H1 (cell line): Measurements from ENCODE around the gene C16orf95. TPM values are rescaled to one million over a fixed set of nuclear protein-coding genes. Genes with fewer than 3 reads are reported as not detected.

Experiments
- CTCF ChIA-PET: fragments of 300-600 bp; sonication (Branson Sonifier 250); formaldehyde crosslinking; loops from one replicate; lab custom pipeline; 2021; ENCODE audit not compliant: partially characterized antibody; lab: Charles Lee
- POLR2A ChIA-PET: fragments of 300-600 bp; sonication (Branson Sonifier 250); formaldehyde crosslinking; loops from one replicate; lab custom pipeline; 2021; ENCODE audit warnings: inconsistent platforms; ENCODE audit not compliant: partially characterized antibody; lab: Charles Lee
- DNase-seq, 2 experiments: peaks; one replicate each; pipeline versions ENCODE4 v3.0.0 to v3.0.0-alpha.2; 2010 to 2022; ENCODE audit warnings: low spot score in 2 of 2, low read depth in 1 of 2, mixed read lengths in 1 of 2
- FAIRE-seq: peaks from 2 replicates; lab custom pipeline; 2011; peaks lifted over from hg19 to GRCh38; lab: Jason Lieb, UNC
- H2AFZ ChIP-seq: 2 replicates; pipeline ENCODE4 v1.8.1; 2012; ENCODE audit warnings: low read length, inconsistent platforms
- H2AK5ac ChIP-seq: 2 replicates; pipeline ENCODE4 v1.6.1; 2013; ENCODE audit warnings: low read depth, low read length
- H2BK120ac ChIP-seq: replicated peaks from 2 replicates; pipeline ENCODE3; 2013; ENCODE audit warnings: low read depth, low read length, inconsistent platforms
- H2BK12ac ChIP-seq: 2 replicates; pipeline ENCODE4 v1.6.1; 2013; ENCODE audit warnings: low read depth, low read length
- H2BK15ac ChIP-seq: 2 replicates; pipeline ENCODE4 v1.6.1; 2013; ENCODE audit warnings: low read length
- H2BK20ac ChIP-seq: 2 replicates; pipeline ENCODE4 v1.6.1; 2013; ENCODE audit warnings: low read length
- H2BK5ac ChIP-seq: 2 replicates; pipeline ENCODE4 v1.6.1; 2013; ENCODE audit warnings: low read depth, low read length
- H3K14ac ChIP-seq: 2 replicates; pipeline ENCODE4 v1.6.1; 2013; ENCODE audit warnings: inconsistent platforms; ENCODE audit not compliant: insufficient read length
- H3K18ac ChIP-seq: 2 replicates; pipeline ENCODE4 v1.6.1; 2013; ENCODE audit warnings: low read length; ENCODE audit errors: extremely low read depth
- H3K23ac ChIP-seq: 2 replicates; pipeline ENCODE4 v1.6.1; 2013; ENCODE audit warnings: inconsistent platforms; ENCODE audit not compliant: insufficient read length
- H3K23me2 ChIP-seq: 2 replicates; pipeline ENCODE4 v1.6.1; 2013; ENCODE audit warnings: low read depth, low read length
- H3K27ac ChIP-seq: 2 replicates; pipeline ENCODE4 v1.6.1; 2011; ENCODE audit warnings: low read depth, low read length, inconsistent platforms
- H3K27me3 ChIP-seq, 4 experiments: replicated peaks in 1 of 4; 1 replicate in 1 of 4; 2 replicates in 3 of 4; pipeline versions ENCODE4 v1.6.1 to v1.8.1; 2011 to 2013; ENCODE audit warnings: low read length in 3 of 4, mild to moderate bottlenecking in 3 of 4, inconsistent platforms in 2 of 4, mixed read lengths in 2 of 4, moderate library complexity in 1 of 4; ENCODE audit not compliant: control insufficient read depth in 3 of 4, insufficient read depth in 3 of 4; ENCODE audit errors: extremely low read depth in 1 of 4
- H3K36me3 ChIP-seq, 4 experiments: 2 replicates each; pipeline versions ENCODE4 v1.6.1 to v1.8.1; 2011 to 2013; ENCODE audit warnings: mild to moderate bottlenecking in 4 of 4, low read length in 3 of 4, moderate library complexity in 2 of 4, control low read depth in 1 of 4, inconsistent platforms in 1 of 4; ENCODE audit not compliant: insufficient read depth in 4 of 4, control insufficient read depth in 2 of 4
- H3K4ac ChIP-seq: replicated peaks from 2 replicates; pipeline ENCODE3; 2013; ENCODE audit warnings: low read length, low read depth, mixed read lengths, inconsistent platforms; ENCODE audit not compliant: insufficient read length
- H3K4me1 ChIP-seq, 4 experiments: replicated peaks in 1 of 4; 1 replicate in 1 of 4; 2 replicates in 3 of 4; pipeline versions ENCODE4 v1.6.1 to v1.8.1; 2011 to 2013; ENCODE audit warnings: low read length in 3 of 4, inconsistent platforms in 2 of 4, mixed read lengths in 1 of 4; ENCODE audit not compliant: insufficient read depth in 4 of 4, control insufficient read depth in 3 of 4
- H3K4me2 ChIP-seq, 2 experiments: 2 replicates each; pipeline versions ENCODE4 v1.6.1 to v1.8.1; 2011 to 2013; ENCODE audit warnings: low read depth in 2 of 2, low read length in 2 of 2, control low read depth in 1 of 2, inconsistent platforms in 1 of 2, mild to moderate bottlenecking in 1 of 2; ENCODE audit not compliant: insufficient read depth in 1 of 2
- H3K4me3 ChIP-seq, 4 experiments: fragments of 200-600, 300-600 bp in 1 of 4; sonication (generic), shearing (Covaris generic), sonication (Bioruptor Twin) in 1 of 4; 2 replicates each; pipeline versions ENCODE4 v1.5.1 to v1.8.1; 2011 to 2016; ENCODE audit warnings: low read length in 4 of 4, low read depth in 3 of 4, control low read depth in 2 of 4, inconsistent platforms in 2 of 4, mild to moderate bottlenecking in 2 of 4, mixed read lengths in 1 of 4, moderate library complexity in 1 of 4; ENCODE audit not compliant: insufficient read depth in 2 of 4; ENCODE audit errors: extremely low read depth in 1 of 4
- H3K56ac ChIP-seq: replicated peaks from 2 replicates; pipeline ENCODE3; 2013; ENCODE audit warnings: low read depth, mild to moderate bottlenecking, mixed read lengths, low read length, inconsistent platforms; ENCODE audit not compliant: insufficient read length
- H3K79me1 ChIP-seq: 2 replicates; pipeline ENCODE4 v1.6.1; 2013; ENCODE audit warnings: low read depth, low read length, control low read depth
- H3K79me2 ChIP-seq, 2 experiments: 2 replicates each; pipeline versions ENCODE4 v1.6.1 to v1.8.1; 2012 to 2013; ENCODE audit warnings: low read length in 2 of 2, mild to moderate bottlenecking in 2 of 2, inconsistent platforms in 1 of 2; ENCODE audit not compliant: insufficient read depth in 2 of 2, control insufficient read depth in 1 of 2
- H3K9ac ChIP-seq, 4 experiments: replicated peaks in 1 of 4; 1 replicate in 1 of 4; 2 replicates in 3 of 4; pipeline versions ENCODE4 v1.6.1 to v1.8.1; 2011 to 2013; ENCODE audit warnings: low read depth in 3 of 4, low read length in 3 of 4, control low read depth in 2 of 4, mild to moderate bottlenecking in 2 of 4, moderate library complexity in 2 of 4, inconsistent platforms in 1 of 4; ENCODE audit errors: extremely low read depth in 1 of 4
- H3K9me3 ChIP-seq, 2 experiments: 2 replicates each; pipeline versions ENCODE4 v1.6.1 to v1.8.1; 2012 to 2013; ENCODE audit warnings: mild to moderate bottlenecking in 2 of 2, moderate library complexity in 2 of 2, control low read depth in 1 of 2, inconsistent platforms in 1 of 2, low read depth in 1 of 2, low read length in 1 of 2, mixed read lengths in 1 of 2; ENCODE audit not compliant: insufficient read depth in 2 of 2
- H4K20me1 ChIP-seq, 2 experiments: replicated peaks in 1 of 2; 2 replicates each; pipeline versions ENCODE3 to v1.8.1; 2011 to 2013; ENCODE audit warnings: inconsistent platforms in 2 of 2, low read length in 2 of 2, mild to moderate bottlenecking in 1 of 2; ENCODE audit not compliant: insufficient read depth in 2 of 2, control insufficient read depth in 1 of 2
- H4K5ac ChIP-seq: 2 replicates; pipeline ENCODE4 v1.6.1; 2013; ENCODE audit warnings: low read length, low read depth, mixed read lengths, inconsistent platforms; ENCODE audit not compliant: insufficient read length
- H4K8ac ChIP-seq: 2 replicates; pipeline ENCODE4 v1.8.0; 2013; ENCODE audit warnings: mild to moderate bottlenecking, moderate library complexity, low read length, inconsistent platforms; ENCODE audit not compliant: insufficient read depth; ENCODE audit errors: extremely low read depth
- H4K91ac ChIP-seq: replicated peaks from 2 replicates; pipeline ENCODE3; 2013; ENCODE audit warnings: low read length, mixed read lengths, inconsistent platforms; ENCODE audit not compliant: insufficient read length
- BACH1 ChIP-seq: IDR thresholded peaks from 2 replicates; pipeline ENCODE4 v1.6.1; 2012; ENCODE audit warnings: low read length, improper control_type of control experiment
- HDAC2 ChIP-seq, 2 experiments: fragments of 300-600 bp in 1 of 2; sonication (generic) in 1 of 2; IDR thresholded peaks; 2 replicates each; pipeline ENCODE4 v1.6.1; 2011 to 2012; ENCODE audit warnings: low read depth in 2 of 2, low read length in 2 of 2, mild to moderate bottlenecking in 2 of 2, moderate library complexity in 2 of 2, borderline replicate concordance in 1 of 2, inconsistent platforms in 1 of 2
- RBBP5 ChIP-seq: IDR thresholded peaks from 2 replicates; pipeline ENCODE4 v1.7.1; 2012; ENCODE audit warnings: low read depth, mild to moderate bottlenecking, inconsistent platforms, low read length, moderate library complexity, borderline replicate concordance
- WGBS, 2 experiments: shearing (Covaris generic) in 1 of 2; methylation state at CpG; one replicate each; pipeline versions ENCODE4 v1.1.6 to v1.1.7; 2013 to 2015; ENCODE audit warnings: low lambda C conversion rate in 2 of 2, mixed read lengths in 2 of 2, inconsistent platforms in 1 of 2, low coverage in 1 of 2, missing lambda C conversion rate in 1 of 2; ENCODE audit not compliant: insufficient replicate concordance in 2 of 2, insufficient coverage in 1 of 2, insufficient read length in 1 of 2; ENCODE audit errors: extremely low coverage in 1 of 2, missing lambda C conversion rate in 1 of 2; 5-methylcytosine and 5-hydroxymethylcytosine counted together
- polyA plus RNA-seq, 7 experiments: library from polyadenylated mRNA; depleted of rRNA in 3 of 7; stranded (reverse) in 5 of 7; unstranded in 2 of 7; fragments of >200 nt in 5 of 7; fragments of 200-250 nt in 2 of 7; gene quantifications; 1 replicate in 5 of 7; 2 replicates in 1 of 7; 4 replicates in 1 of 7; pipeline versions ENCODE4 v1.2.1 to v1.2.3, GENCODE V29; 2011 to 2013; ENCODE audit warnings: missing spikeins in 2 of 7, mixed read lengths in 2 of 7
- total RNA-seq: library from RNA; stranded (reverse); fragmentation: NEBNext Ultra II Directional; extraction: Animal tissue kit (Norgen Biotek cat#: 25700); gene quantifications from 2 replicates; pipeline ENCODE4 v1.2.1, GENCODE V29; 2021

Gene C16orf95
- total and polyA plus RNA-seq, 2 of the 8 experiments (the other 6 are each of a cell fraction or from before 2014, with no cell fraction given), result 5.0 to 5.4 TPM

DNA sequence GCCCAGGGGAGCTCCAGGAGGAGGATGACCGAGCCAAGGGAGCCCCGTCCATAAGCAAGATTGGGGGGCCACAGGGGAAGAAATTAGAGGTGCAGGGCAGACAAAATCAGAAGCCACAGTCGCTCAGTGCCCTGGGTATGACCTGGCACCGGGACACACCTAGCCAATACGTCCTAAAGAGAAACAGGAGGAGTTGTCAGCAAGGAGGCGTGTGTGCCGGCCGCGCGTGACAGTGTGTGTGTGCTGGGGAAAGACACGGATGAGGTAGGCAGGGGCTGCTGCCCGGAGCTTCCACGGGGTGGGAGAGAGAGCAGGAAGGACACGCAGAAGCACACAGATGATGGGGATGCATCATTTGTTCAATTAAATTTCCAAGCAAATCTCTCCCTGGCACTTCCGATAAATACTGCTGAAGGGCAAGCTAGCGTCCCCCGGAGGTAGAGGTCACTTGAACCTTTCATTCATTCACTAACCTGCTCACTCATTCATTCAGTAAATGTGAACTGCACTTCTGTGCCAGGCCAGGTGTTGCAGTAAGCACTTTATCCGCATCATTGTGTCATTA is 38.0 kb downstream of the C16orf95 start:
- POLR2A ChIA-PET, result interaction anchor here (0.8 kb wide), 1 partner anchor 38 kb away, joined by 3 read pairs; the partner anchor contains the start of gene C16orf95
- H3K9ac ChIP-seq, result no peak overlapping the region
- no peak overlapping the region for H2AFZ ChIP-seq

More for the DNA sequence above, 38.0 kb downstream of the C16orf95 start:
- FAIRE-seq (no peak), DNase-seq (no peak)
- H3K36me3 ChIP-seq, result no peaks in the 10 kb centered on the region
- CTCF ChIA-PET, result interaction anchor here (0.7 to 5.9 kb wide), 40 partner anchors 10 to 721 kb away, joined by 3 to 62 read pairs (median 4); no protein-coding TSS in a partner anchor
- no peaks in the 10 kb centered on the region; a peak in 1 of 7 replicates for H3K27me3 ChIP-seq
- TF ChIP-seq RBBP5 (no peak), HDAC2 (IDR thresholded peaks at IDR 0.05; ENCODE audit: borderline replicate concordance in 1 of 2, low read depth in 2 of 2, low read length in 2 of 2) (no peak), BACH1 (no peak)
- no peaks in the 10 kb centered on the region for H3K9me3 ChIP-seq
- H4K8ac ChIP-seq, result peak overlapping the region; percentile 73
- H2BK15ac ChIP-seq, result no peak overlapping the region
- no peak overlapping the region for H3K23ac ChIP-seq
- H2BK12ac ChIP-seq, result no peak overlapping the region
- no peak overlapping the region for H3K27ac ChIP-seq
- H3K79me2 ChIP-seq, result no peaks in the 10 kb centered on the region
- no peak overlapping the region for H2BK5ac ChIP-seq
- no peak overlapping the region for H3K14ac ChIP-seq
- no peaks in the 10 kb centered on the region for H4K20me1 ChIP-seq
- 90% methylated on average over 16 of the region's 18 CpGs; no CpG with 5 or more reads in 1 of the 2 experiments for WGBS, 2 experiments
- H3K4me1 ChIP-seq, result no peaks in the 10 kb centered on the region; a peak in 2 of 7 replicates
- H2BK120ac ChIP-seq, result no peak overlapping the region
- no peak overlapping the region for H2BK20ac ChIP-seq
- no peak overlapping the region for H4K91ac ChIP-seq
- peak overlapping the region in 1 of 2 experiments; percentile 49; a peak in 2 of 4 replicates for H3K4me2 ChIP-seq
- no peak overlapping the region for H3K56ac ChIP-seq
- H2AK5ac ChIP-seq, result no peak overlapping the region
- H3K4me3 ChIP-seq, result no peak overlapping the region
- H3K4ac ChIP-seq, result no peak overlapping the region
- no peaks in the 10 kb centered on the region for H3K79me1 ChIP-seq
- H3K18ac ChIP-seq, result no peak overlapping the region
- H3K23me2 ChIP-seq, result no peaks in the 10 kb centered on the region
- no peak overlapping the region for H4K5ac ChIP-seq
